HG02759 (cell line): ENCODE measurements around the gene TMEM151A.

Source experiments
- ATAC-seq: cut with Tn5 transposase; IDR thresholded peaks from one replicate; pipeline ENCODE4 v1.9.1; 2021; ENCODE audit warnings: mild to moderate bottlenecking, moderate library complexity; ENCODE audit not compliant: unreplicated experiment

The TMEM151A gene

GRCh38 chr11:66282468-66283455 lies 8.9 kb upstream of the TMEM151A start:
- peak; percentile 88 for ATAC-seq

- ATAC-seq: no peak
Observed at GRCh38 chr11:66283461-66284105, 8.1 kb upstream of the TMEM151A start.

- ATAC-seq: no peak
Observed at GRCh38 chr11:66284526-66285078, 7.1 kb upstream of the TMEM151A start.

GRCh38 chr11:66285250-66285947 lies 6.3 kb upstream of the TMEM151A start:
- ATAC-seq: no peak

GRCh38 chr11:66286699-66287098 lies 5.0 kb upstream of the TMEM151A start:
- no peak for ATAC-seq

- no peak for ATAC-seq
Observed at GRCh38 chr11:66287211-66287888, 4.3 kb upstream of the TMEM151A start.

DNA sequence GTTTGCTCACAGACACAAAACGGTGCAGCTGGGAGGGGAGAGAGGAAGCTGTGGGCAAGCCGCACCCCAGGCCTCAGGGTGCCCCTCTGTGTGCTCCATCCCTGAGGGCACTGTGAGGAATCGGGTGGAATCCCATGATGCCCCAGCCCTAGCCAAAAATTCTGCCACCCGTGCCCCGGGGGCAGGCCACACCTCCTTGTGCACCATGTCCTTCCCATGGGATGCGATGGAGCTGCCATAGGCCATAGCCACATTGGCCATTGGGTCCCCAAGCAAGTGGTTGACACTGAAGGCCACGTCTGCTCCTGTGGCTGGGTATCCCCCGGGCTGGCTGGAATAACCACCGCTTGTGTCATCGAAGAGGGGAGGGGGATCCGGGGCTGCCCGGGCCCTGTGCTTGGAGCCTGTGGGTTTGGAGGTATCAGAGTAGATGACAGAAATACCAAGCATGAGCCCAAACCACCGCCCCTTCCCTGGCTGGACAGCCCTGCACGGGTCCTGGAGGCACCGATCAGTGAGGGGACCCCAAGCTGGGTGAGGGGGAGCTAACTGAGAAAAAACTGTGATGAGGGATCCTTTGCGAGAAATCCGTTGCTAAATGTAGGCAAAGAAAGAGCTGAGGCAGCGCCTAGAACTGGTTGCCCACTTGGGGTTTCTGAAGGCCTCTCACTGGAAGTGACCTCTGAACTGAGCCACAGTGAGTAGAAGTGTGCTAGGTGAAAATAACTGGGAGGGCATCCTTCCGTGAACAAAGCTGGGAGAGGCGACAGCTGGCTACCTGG lies 3.6 kb upstream of the TMEM151A start:
- ATAC-seq: no peak

DNA sequence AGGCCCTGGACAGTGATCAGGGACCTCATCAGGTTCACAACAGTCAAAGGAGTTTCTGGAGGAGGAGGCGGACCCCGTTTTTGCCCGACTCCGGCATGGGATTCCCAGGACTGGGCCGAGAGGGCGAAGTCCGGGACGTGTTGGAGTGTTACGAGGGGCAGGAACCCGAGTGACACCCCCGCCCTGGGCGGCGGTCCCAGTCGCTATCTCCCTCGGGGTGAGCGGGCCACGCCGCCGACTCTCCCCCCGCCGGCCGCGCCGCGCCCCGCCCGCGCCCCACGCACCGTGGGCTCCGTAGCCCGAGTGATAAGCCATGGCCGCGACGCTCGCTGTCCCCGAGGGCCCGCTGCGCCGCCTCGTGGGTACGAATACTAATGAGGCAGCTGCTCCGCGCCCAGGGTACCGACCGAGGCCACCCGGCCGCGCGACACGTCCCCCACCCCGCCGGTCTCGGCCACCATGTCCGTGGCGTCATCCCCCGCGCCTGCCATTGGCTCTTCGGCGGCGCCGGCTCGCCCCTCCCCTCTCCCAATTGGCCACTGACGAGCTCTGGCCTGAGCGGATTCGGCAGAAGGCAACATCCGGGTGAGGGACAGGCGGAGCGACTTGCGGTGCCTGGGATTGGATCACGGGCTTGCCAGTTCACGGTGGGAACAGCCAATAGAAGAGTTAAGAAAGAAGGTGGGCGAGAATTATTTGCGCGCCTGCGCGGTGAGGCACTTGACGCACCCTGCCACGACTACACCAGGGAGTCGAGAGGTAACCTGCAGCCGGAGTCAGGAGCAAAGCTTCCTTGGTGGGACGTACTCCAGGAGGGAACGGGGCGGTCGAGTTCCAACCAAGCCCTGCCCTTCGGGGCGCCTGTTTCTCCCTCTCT lies 2.8 kb upstream of the TMEM151A start, which contains the start of gene YIF1A:
Gene YIF1A (minus strand): TSS at position 473 of the 877 bp plus-strand sequence. CDS start 158 bp downstream, at position 315.
- ATAC-seq: peak; percentile 92

GRCh38 chr11:66289548-66290329 lies 2.0 kb upstream of the TMEM151A start:
- ATAC-seq: peak; percentile 47

DNA sequence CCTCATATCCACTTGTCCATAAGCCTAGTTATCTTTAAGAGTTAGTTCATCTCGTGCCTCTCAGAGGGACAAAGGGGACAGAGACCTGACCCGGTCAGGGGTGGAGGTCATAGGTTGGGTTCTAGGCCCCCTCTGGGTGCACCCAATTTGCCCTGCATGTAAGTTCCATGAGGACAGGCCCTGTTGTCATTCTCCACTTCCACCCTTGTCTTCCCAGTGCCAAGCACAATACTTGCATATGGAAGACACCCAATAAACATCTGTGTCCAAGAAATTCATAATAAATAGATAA lies 1.4 kb upstream of the TMEM151A start:
- no peak for ATAC-seq

DNA sequence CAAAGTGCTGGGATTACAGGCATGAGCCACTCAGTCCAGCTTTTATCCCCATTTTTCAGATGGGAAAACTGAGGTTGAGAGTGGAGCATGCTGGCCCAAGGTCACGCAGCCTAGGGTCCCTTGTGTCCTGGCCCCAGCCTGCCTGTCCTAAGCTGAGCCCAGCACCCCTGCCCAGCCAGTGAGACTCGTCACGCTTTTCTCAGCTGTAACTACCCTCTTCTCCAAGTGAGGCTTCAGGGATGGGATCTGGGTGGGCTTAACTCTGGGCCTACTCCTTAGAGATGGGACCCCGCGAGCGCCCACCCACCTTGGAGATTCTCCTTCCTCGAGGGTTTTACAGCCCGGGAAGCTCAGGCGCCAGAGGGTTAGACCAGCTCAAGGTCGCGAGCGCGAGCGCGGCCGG lies 390 bp upstream of the TMEM151A start:
- ATAC-seq: no peak

DNA sequence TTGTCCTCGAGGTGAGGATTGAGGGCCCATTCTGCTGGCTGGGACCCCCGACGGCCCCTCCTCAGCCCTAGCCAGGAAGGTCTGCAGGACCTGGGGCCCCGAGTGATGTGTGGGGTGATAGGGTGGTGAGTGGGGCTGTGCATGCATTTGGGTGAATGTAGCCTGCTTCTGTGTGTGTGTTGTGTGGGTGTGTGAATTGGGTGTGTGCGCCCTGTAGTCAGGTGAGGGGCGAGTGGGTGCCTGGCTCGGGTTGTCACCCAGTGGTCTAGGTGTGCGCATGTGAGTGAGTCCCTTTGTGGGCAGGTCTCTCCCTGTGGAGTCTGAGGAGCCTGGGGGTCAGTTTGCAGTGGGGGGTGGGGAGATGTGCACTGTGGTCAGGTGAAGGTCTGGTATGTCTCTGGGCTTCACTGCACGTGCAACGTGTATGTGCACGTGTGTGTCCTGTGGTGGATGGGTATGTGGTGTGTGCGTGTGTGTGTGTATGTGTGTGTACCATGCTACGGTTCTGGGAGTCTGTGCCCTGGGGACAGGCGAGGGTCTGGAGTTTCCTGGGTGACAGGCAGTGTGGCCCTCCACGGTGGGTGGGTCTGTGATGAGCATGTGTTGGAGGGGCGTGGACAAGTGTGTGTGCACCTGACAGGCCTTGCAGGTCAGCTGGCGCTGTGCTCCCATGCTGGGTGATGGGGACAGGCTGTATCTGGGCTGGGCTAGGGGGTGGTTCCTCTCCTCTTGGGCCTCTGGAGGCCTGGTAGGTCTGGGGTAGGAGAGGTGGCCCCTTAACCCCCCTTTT lies 1.0 kb downstream of the TMEM151A start:
- ATAC-seq: no peak

DNA sequence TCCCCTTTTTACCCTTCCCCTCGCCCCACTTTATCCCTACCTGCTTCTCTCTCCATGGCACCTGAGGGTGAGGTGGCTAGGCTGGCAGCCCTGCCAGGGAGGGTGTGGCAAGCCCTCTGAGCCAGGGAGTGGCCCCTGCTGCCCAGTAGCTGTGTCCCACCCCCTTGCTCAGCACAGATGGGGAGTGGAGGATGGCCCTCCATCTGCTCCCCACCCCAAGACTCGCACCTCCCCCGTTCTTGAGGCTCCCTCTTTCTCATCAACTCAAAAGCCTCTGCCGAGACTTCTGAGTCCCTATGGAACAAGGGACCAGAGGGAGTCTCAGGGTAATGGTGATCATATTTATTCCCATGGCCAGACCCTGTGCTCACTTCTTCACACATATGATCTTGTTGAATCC lies 1.7 kb downstream of the TMEM151A start:
- no peak for ATAC-seq

GRCh38 chr11:66293777-66294625 lies 2.3 kb downstream of the TMEM151A start:
- no peak for ATAC-seq

DNA sequence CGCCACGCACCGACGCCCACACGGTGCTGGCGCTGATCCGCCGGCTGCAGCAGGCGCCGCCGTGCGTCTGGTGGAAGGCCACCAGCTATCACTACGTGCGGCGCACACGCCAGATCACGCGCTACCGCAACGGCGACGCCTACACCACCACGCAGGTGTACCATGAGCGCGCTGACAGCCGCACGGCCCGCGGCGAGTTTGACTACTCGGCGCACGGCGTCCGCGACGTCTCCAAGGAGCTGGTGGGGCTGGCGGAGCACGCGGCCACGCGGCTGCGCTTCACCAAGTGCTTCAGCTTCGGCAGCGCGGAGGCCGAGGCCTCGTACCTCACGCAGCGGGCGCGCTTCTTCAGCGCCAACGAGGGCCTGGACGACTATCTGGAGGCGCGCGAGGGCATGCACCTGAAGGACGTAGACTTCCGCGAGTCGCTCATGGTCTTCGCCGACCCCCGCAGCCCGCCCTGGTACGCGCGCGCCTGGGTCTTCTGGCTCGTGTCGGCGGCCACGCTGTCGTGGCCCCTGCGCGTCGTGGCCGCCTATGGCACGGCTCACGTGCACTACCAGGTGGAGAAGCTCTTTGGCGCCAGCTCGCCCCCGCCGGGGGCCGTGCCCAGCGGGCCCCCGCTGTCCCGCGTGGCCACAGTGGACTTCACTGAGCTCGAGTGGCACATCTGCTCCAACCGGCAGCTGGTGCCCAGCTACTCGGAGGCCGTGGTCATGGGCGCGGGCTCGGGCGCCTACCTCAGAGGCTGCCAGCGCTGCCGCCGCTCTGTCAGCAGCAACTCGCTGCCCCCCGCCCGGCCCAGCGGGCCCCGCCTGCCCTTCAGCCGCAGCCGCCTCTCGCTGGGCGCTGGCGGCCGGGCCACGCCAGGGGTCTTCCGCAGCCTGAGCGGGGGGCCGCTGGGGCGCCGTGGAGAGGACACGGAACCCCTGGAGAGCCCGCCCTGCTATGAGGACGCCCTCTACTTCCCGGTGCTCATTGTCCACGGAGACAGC lies 3.2 kb downstream of the TMEM151A start:
- no peak for ATAC-seq
